M059J (cell line): ENCODE results near the gene EMILIN2. TPM values are rescaled to one million over a fixed set of nuclear protein-coding genes. Genes with fewer than 3 reads are reported as not detected.

Experiments used
- DNase-seq: peaks from one replicate; pipeline ENCODE4 v3.0.0-alpha.2; 2012; ENCODE audit warnings: low read depth
- total RNA-seq: library from RNA; depleted of rRNA; stranded (reverse); fragments of >200 nt; shearing (Covaris generic); gene quantifications from 2 replicates; pipeline ENCODE4 v1.2.3, GENCODE V29; 2014

Gene EMILIN2
- total RNA-seq, 1 experiment from 2014 or later: 2.8 TPM

DNA sequence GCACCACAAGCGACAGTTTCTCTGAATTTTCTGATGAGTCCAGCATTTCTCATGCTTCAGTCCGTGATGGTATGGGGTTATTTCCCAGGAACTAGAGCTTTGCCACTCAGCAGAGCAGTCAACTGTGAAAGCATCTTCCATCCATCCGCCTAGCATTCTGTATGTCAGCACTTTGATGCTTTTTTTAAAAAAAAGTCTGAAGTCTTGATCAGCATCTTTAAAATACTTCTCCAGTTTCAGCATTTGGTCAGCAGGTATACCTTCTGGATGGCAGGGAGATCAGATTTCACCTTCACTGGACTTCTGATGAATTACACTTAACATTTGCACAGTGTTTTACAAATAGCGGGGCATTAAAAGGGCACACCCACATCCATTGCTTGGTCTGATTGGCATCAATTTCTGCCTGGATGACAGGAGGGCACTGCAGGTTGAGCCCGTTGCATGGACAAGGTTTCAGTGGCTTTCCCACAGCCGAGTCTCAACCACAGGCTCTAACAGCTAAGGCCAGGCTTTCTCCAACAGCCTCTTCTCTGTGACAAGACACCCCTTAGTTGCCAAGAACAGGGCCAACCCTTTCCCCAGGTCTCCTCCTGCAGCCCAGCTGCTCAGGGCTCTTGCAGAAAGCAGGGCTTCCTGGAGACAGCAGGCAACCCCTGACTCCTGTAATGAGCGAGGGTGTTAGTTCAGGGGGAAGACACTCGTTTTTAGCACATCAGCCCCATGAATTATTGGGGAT lies 54.0 kb downstream of the EMILIN2 start:
- DNase-seq: no peak

DNA sequence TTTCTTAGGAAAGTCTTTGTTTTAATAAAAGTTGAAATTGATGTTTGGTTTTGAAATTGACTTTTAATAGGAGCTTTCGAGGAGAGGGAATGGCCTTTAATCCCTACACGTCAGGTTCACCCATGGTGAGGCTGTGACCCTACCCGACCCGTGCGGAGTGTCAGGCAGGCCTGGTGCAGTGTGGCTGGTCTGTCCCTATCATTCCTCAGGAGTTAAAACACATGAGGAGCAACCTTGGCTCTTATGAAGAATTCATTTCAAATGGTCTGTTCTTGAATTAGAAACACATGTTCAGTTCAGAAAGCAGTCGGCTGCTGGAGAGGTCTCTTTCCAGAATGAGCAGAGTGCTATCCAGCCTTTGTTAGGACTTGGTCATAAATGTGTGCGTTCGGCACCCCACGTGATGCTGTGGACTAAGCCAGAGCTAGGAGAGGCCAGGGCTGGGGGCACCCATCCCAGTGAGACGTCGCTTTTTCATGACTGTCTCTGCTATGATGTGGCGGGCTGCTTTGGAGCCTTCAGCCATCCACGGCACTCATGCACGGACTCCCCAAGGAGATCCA lies 54.7 kb downstream of the EMILIN2 start:
- no peak for DNase-seq

GRCh38 chr18:2902327-2902726 lies 55.5 kb downstream of the EMILIN2 start:
- DNase-seq: no peak

DNA sequence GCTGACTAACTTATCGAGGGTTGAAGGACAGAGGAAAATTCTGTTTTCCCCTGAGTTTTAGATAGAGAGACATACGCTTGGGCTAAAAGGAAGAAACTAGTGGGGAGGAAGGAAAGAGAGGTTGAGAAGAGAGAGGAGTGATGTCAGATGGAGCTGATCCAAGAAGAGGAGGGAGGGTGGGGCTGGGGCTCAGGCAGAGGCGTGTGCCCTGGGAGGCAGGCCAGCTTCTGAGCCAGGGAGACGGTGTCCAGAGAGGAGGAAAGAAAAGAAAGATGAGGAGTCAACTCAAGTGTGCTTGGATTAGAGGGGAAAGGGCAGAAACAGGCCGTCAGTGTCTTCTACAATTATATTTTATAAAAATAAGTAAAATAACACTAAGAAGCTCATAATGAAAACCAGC lies 56.2 kb downstream of the EMILIN2 start:
- DNase-seq: peak; percentile 51

- DNase-seq: peak; percentile 43
These were observed 59.3 kb downstream of the EMILIN2 start for GRCh38 chr18:2905854-2906703.

DNA sequence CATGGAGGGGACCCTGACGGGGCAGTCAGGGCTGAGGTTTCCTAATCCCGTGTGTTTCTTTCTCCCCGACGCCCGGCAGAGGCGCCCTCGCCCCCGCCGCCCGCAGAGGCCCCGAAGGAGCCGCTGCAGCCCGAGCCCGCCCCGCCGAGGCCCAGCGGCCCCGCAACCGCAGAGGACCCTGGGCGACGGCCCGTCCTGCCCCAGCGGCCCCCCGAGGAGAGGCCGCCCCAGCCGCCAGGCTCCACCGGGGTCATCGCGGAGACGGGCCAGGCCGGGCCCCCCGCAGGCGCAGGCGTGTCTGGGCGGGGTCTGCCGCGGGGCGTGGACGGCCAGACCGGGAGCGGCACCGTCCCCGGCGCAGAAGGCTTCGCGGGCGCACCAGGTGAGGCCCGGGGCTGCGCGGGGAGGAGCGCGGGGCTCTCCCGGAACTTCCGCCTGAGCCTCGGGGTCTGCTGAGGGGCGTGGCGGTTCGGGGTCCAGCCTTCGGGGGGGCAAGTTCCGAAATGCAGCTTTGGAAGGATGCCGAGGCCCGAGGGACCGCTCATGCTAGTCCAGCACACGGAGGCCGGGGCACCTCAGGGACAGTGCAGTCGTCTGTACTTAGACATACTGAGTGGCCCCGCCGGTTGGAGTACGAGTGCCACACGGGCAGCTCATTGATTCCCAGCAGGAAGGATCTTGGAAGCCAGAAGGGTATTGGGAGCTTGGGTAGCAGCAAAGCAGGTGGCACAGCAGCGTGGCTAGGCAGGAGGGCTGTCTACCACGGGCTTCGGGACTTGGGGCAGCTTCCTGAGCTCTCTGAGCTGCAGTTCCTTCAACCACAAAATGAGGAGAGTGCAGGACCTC lies 60.1 kb downstream of the EMILIN2 start:
- DNase-seq: no peak

GRCh38 chr18:2907550-2908135 lies 60.8 kb downstream of the EMILIN2 start:
- DNase-seq: no peak

DNA sequence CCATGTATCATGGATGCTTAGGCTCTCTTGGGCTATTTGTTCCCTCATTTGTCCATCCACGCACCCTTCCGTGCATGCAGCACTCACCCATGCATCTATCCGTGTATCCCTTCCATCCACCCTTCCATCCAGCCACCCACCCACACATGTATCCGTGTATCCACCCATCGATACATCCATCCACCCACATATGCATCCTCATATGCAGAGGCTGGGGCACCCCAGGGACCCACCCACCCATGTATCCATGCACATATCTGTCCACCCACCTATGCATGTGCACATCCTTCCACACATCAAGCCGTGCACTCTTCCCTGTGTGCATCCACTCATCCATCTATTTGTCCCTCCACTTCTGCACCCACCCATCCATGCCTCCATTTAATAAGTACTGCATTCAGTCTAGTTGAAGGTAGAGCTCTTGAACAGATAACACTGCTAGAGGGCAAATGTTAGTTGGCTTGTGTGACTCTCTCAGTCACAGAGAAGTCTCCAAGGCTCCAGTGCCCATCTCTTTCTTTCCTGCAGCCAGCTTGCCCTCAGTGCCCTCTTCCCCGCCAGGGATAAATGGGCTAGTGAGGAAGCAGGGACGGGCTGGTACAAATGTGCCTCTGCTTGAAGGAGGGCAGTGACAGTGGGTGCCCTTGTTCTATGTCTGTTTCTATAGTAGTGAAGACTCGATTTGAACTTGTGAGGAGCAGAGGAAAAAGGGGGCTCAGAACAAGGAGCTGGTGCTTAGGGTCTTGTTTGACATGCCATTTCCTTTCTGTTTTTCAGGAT lies 61.5 kb downstream of the EMILIN2 start:
- DNase-seq: no peak

DNA sequence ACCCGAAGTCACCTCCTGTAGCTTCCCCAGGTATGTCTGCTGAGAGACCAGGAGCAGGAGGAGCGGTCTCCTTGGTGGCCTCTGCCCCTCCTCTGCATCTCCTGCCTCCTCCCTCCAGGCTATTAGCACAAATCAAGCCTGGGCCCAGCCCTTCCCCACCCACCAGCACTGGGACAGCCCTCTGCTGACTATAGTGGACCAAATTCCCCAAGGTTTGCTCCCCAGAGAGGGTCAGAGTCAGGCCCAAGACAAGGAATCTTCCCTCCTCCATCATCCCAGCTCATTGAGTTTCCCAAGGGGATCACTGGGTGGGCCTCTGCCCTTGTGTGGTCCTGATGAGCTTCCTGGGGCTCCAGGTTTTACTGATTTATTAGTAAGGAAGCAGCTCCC lies 62.1 kb downstream of the EMILIN2 start:
- DNase-seq: no peak

DNA sequence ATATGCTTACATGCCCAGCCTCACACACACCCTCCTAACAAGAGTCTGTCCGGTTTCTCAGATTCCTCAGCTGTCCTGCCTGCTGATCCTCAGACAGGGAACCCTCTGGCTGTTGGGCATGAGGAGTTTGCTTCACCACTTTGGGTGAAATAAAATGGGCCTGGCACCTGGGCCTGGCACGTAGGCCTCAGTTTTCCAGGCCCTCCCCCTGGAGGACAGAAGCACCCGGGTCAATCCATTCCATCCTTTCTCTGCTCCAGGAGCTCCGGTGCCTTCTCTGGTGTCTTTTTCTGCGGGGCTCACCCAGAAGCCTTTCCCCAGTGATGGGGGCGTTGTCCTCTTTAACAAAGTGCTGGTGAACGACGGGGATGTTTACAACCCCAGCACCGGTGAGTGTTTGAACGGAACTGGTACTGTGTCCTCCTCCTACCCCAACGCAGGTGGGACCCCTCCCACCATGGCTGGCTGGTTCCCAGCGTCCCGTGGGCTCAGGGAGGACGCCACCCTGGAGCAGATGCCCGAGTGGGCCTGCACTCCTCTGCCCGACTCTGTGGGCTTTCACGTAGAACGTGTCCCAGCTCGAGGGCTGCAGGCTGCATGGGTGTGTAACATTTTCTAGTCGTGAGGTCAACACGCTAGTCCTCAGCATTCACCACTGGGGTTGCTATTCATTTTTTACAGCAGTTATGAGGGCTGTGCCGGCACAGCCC lies 62.8 kb downstream of the EMILIN2 start:
- no peak for DNase-seq

GRCh38 chr18:2910261-2910660 lies 63.5 kb downstream of the EMILIN2 start:
- no peak for DNase-seq

DNA sequence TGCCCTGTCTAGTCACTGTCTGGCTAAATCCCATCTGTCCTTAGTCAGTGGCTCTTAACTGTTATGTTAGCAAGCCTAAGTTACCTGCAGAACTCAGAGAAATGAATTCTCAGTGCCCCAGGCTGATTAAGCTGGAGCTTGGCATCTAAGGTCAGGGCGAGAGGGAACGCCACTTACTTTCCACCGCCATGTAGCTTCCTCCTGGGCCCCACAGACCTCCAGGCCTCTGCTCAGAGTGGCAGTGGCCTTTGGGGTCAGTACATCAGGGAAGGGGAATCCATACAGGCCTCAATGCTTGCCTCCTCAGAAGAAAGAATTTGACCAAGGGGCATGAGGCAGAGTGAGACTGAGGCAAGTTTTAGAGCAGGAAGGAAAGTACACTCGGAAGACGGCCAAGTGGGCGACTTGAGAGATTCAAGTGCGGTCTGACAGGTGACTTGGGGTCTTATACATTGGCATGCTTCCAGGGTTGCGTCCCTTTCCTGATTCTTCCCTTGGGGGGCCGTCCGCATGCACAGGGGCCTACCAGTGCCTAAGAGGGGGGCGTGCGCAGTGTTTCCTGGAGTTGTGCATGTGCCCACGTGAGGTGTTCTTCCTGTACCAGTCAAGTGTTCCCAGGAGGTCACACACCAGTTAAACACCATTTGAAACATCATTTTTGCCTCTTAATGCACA lies 64.1 kb downstream of the EMILIN2 start:
- no peak for DNase-seq

DNA sequence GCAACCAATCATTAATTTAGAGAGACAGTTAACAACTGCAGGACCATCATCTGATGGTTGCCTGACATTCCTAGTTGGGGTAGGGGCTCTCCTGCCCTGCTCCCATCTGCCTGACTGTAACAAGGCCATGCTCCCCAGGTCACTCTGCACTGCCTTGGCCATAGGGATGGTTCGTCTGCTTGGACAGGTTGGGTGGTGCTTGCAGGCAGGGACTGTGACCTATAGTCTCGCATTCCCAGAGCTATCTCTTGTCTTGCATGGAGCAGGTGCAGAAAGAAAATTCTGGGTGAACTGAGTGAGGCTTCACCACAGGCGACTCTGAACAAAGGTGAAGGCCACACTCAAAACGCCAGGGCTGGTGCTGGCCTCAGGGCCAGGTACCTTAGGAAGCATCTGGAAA lies 64.7 kb downstream of the EMILIN2 start:
- no peak for DNase-seq

GRCh38 chr18:2912357-2913299 lies 65.8 kb downstream of the EMILIN2 start:
- DNase-seq: no peak

- no peak for DNase-seq
These were observed 66.7 kb downstream of the EMILIN2 start for GRCh38 chr18:2913398-2914005.

- DNase-seq: no peak
These were observed 67.5 kb downstream of the EMILIN2 start for GRCh38 chr18:2914185-2914880.

DNA sequence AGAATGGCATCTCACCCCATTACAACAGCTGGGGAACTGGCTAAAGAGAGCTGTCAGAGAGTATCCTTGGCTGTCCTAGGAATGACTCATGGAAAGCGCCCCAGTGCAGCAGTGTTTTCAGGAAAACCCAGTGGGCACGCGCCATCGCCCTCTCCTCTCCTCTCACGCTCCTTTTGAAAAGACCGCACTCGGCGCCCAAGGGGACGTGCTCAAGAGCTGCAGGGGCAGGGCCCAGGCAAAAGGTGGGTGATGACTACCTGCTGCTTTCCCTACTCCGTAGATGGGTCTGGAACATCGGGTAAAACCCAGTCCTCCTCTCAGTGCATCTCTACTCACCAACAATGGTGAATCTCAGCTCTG lies 68.1 kb downstream of the EMILIN2 start:
- no peak for DNase-seq
